NCI-H2196 treated with DMSO at 0.1 percent for 48 hours (cell line): ENCODE data around the gene ZP1.
"Not testable (repeated sequence)": the region's sequence is repeated elsewhere in the genome, so short reads cannot be mapped to it uniquely, and the experiment has no call there.

Experiments
- DNase-seq: peaks from one replicate; lab custom pipeline; 2025; ENCODE audit not compliant: unreplicated experiment; lab: John Stamatoyannopoulos, UW

The ZP1 gene, protein sequence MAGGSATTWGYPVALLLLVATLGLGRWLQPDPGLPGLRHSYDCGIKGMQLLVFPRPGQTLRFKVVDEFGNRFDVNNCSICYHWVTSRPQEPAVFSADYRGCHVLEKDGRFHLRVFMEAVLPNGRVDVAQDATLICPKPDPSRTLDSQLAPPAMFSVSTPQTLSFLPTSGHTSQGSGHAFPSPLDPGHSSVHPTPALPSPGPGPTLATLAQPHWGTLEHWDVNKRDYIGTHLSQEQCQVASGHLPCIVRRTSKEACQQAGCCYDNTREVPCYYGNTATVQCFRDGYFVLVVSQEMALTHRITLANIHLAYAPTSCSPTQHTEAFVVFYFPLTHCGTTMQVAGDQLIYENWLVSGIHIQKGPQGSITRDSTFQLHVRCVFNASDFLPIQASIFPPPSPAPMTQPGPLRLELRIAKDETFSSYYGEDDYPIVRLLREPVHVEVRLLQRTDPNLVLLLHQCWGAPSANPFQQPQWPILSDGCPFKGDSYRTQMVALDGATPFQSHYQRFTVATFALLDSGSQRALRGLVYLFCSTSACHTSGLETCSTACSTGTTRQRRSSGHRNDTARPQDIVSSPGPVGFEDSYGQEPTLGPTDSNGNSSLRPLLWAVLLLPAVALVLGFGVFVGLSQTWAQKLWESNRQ

GRCh38 chr11:60866911-60867870 is at the start of gene ZP1:
Gene ZP1, plus strand, starts transcription at chr11:60867542. Its CDS starts 20 bp downstream, at chr11:60867562.
- peak; percentile 20 for DNase-seq

DNA sequence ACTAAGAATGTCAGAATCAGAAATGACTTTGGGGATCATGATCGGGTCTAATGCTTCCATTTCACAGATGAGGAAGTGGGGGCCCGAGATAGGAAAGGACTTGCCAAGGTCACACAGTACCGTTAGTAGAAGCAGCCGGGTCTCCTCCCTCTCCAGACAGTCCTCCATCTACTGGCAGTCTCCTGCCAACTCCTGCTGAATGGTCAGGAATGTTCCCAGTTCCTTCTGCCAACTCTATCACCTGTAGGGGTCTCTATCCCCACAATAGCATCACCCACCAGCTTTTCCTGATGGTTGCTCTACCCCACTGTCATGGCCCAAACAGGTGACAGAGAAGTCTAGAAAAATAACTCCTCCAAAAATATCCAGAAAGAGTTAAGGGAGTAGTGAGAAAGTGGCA is 49.3 kb upstream of the ZP1 start:
- no peak for DNase-seq

DNA sequence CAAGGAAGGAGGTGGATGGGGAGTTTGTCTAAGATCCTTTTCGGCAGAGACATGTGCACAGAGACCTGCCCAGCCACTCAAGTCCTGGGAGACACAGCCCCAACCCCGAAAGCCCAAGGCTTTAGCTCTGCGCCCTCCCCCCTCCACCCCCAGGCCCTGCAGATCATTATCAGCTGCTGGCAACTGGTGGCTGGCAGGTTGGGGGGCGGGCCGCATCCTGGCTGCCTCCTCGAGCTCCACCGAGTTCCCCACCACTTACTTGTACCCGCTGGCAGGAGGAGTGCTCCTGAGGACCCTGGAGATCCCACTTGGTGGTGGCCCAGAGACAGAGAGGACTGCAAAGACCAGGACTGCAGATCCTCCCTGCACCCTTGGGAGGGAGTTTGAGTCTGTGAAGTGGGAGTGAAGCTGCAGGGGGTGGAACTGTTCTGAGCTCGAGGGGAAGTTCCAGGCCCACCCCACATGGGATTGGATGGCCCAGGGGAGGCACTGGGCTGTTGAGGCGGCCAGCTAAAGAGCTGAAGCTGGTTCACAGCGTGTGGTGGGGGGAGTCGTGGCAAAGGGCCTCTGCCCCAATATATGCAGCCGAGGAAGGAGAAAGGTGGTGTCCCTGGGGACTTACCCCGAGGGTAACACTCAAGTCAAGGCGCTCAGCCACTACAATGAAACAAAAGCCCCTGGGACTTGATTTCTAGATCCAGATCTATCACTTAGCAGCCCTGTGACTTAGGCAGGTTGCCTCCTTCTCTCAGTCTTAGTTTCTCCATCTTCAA is 45.3 kb upstream of the ZP1 start:
- DNase-seq = no peak

DNA sequence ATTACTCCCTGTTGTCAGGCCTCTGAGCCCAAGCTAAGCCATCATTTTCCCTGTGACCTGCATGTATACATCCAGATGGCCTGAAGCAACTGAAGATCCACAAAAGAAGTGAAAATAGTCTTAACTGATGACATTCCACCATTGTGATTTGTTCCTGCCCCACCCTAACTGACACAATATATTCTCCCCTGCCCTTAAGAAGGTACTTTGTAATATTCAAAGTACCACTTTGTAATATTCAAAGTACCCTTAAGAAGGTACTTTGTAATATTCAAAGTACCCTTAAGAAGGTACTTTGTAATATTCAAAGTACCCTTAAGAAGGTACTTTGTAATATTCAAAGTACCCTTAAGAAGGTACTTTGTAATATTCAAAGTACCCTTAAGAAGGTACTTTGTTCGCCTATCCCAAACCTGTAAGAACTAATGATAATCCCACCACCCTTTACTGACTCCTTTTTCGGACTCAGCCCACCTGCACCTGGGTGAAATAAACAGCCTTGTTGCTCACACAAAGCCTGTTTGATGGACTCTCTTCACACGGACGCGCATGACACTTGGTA is 43.5 kb upstream of the ZP1 start:
- not testable (repeated sequence) for DNase-seq

DNA sequence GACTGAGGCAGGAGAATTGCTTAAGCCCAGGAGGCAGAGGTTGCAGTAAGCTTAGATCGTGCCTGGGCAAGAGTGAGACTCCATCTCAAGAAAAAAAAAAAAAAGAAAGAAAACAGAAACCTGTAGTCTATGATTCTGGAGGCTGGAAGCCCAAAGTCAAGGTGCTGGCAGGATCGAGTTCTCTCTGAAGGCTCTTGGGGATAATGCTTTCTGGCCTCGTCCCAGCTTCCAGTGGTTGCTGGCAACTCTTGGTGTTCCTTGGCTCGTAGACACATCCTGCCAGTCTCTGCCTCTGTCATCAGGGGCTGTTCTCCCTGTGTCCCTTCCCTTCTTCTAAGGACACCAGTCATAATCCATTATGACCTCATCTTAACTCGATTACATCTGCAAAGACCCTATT is 42.2 kb upstream of the ZP1 start:
- DNase-seq = no peak

DNA sequence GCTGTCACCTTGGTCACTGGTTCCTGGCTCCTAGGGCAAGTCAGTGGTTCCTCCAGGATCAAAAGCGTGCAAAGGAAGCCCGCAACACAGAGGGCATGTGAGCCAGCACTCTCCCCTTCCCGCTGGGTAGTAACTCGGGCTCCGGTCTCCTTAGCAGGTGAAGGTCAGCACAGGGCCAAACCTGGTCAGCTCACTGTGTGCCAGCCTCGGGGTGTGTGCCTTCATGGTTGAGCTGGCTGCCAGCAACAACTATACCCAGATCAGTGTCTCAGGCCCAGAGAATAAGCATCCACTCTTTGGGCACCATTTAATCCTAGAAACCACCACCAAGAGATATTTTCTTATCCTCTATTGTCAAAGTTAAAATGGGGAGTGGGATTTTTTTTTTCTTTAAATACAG is 41.6 kb upstream of the ZP1 start:
- no peak for DNase-seq

GRCh38 chr11:60830478-60831142 is 36.7 kb upstream of the ZP1 start:
- DNase-seq = no peak

- peak; percentile 90 for DNase-seq
Measured at GRCh38 chr11:60831143-60831500, 36.2 kb upstream of the ZP1 start.

DNA sequence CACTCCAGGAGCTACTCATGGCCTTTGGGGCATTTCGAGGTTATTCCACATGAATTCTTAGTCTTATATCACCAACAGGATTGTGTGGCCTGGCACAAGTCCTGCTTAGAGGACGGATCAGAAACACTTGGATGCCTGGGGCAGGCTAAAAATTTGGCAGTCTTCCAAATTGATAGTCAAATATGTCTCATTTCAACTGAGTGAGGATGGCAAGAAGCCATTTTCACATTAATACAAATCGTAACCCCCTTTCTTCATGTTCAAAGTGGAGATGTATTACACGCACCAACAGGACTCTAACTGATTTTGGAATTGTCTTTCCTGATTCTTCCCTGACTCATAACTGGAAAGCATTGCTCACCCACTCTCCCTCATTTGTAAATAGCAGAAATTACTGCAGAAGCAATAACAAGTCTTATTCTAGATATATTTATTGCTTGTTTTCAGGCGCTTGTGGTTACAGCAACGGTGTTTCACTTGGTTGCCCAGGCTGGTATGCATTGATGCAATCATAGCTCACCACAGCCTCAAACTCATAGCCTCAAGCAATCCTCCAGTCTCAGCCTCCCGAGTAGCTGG is 35.8 kb upstream of the ZP1 start:
- DNase-seq = peak; percentile 51

DNA sequence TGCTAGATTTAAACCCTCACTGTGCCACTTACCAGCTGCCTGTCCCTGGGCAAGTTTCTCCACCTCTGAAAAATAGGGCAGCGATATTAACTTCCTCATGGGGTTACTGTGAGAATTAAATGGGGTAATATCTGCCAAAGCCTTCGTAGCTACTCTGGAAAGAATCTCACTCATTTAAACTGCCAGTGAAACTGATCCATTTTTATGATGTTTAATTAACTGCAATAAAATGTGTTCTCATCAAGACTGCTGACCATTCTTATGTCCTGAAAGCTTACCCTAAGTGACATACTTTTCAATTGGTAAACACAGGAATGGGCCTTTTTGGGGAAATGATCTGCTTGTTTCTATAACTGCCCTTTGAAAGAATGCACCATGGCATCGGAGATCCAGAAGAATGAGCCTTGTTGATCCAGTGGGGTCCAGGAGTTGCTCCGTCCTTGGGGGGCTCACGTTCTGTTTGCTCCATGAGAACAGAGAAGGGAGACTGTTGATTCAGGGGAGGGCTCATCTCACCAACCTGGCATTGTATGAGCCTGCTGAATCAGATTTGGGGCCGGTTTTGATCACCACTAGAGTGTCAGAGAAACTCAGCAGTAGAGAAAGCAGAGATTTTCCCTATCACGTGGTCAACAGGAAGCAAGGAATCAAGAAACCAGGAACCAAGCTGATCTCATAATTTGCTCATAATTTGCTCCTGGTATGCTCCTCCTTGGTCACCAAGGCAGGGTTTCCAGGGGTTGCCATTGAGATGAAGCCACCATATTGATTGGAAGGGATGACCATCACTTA is 32.4 kb upstream of the ZP1 start:
- no peak for DNase-seq

GRCh38 chr11:60835534-60835846 is 31.9 kb upstream of the ZP1 start:
- no peak for DNase-seq

- DNase-seq = no peak
Measured at GRCh38 chr11:60836866-60837515, 30.4 kb upstream of the ZP1 start.

DNA sequence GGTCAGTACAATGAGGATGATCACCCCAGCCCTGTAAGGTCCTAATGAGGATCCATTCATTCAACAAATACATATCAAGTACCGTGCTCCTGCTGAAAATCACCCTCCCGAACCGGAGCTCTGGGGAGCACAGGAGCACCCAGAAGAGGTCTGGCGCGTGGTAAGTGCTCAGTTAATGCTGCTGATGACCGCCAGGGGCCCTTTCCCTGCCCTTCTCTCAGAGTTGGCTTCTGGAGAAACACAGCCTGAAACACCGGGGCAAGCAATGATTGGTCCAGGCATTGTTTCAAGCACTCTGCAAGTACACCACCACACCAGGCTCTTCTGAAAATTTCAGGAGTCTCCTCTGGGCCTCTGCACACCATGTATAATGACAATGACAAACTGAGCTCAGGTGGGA is 29.2 kb upstream of the ZP1 start:
- no peak for DNase-seq

DNA sequence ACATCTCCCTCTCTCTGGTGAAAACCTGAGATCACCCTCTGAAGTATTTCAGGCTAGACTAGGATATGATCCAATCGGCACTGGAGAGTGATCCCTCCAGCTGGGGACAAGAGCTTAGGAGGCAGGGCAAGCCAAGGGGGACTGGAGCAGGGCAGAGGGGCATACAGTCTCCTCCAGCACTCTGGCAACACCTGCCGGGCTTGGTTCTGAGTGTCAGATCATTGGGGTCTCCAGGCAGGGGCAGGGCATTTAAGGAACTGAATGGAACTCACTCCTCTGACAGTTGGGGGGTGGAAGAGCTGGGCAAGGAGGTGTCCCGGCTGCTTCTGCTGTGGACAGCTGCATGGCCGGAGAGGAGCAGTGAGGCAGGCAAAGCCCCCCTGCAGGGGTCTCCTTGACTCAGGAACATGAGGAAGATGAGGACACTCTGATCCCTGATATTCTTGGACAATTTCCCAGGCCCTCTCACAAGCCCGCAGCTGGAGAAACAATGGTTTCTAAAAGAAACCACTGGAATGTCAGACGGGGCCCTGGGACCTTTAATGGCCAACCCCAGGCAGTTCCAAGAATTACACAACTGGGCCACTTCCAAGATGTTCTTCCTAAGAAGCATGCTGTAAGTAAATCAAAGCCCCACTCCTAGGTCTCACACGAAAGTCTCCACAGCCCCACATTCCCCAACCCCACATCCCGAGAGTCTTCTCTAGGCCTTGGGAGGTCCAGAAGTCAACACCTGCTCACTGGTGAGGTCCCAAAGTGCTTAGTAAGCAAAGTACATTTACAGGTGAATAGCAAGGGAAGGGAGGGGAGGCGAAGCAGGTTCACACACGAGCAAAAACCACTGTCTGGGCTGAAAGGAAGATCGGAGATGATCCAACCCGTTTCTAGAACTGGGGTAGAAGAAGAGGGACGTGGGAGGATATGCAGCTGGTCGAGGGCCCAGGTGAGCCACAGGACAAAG is 26.6 kb upstream of the ZP1 start:
- DNase-seq = no peak

DNA sequence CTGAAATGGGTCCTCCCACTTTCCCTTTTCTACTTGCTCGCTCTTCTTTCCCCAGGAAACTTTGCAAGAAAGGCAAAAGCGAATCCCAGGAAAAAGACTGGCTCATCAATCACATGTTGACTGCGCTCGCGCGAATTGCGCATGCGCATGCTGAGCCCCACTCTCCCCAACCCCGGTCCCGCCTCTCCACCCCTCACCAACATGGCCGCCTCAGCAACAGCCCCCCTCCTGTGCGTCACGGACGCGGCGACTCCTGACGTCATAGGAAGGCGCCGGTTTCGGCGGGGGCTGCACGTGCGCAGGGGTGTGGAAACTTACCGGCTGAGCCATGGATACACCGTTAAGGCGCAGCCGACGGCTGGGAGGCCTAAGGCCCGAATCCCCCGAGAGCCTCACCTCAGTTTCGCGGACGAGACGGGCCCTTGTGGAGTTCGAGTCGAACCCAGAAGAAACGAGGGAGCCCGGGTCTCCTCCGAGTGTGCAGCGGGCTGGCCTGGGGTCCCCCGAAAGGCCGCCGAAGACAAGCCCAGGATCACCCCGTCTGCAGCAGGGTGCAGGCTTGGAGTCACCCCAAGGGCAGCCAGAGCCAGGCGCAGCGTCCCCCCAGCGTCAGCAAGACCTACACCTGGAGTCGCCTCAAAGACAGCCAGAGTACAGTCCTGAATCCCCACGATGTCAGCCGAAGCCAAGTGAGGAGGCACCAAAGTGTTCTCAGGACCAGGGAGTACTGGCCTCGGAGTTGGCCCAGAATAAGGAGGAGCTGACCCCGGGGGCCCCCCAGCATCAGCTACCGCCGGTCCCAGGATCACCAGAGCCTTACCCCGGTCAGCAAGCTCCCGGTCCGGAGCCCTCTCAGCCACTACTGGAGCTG is 25.3 kb upstream of the ZP1 start, which contains the start of gene CCDC86:
CCDC86 (plus strand) TSS at position 317 of the 871 bp plus-strand sequence; CDS start at position 329, 12 bp downstream.
- peak; percentile 81 for DNase-seq
